ENCODE measurements around the gene GPRC5B.

- TF ChIP-seq POLR2AphosphoS5 (IDR thresholded peaks at IDR 0.05): no peak
- no peak for TF ChIP-seq CTCF (IDR thresholded peaks at IDR 0.05)
- no peak for TF ChIP-seq POLR2A (IDR thresholded peaks at IDR 0.05)
- TF ChIP-seq EP300 (IDR thresholded peaks at IDR 0.05): no peak
Observed at GRCh38 chr16:19822533-19822932, 62.1 kb downstream of the GPRC5B start.

Measured in upper lobe of left lung (tissue), 4 donors.